ENCODE measurements around the gene TSPAN5.

The TSPAN5 gene

DNA sequence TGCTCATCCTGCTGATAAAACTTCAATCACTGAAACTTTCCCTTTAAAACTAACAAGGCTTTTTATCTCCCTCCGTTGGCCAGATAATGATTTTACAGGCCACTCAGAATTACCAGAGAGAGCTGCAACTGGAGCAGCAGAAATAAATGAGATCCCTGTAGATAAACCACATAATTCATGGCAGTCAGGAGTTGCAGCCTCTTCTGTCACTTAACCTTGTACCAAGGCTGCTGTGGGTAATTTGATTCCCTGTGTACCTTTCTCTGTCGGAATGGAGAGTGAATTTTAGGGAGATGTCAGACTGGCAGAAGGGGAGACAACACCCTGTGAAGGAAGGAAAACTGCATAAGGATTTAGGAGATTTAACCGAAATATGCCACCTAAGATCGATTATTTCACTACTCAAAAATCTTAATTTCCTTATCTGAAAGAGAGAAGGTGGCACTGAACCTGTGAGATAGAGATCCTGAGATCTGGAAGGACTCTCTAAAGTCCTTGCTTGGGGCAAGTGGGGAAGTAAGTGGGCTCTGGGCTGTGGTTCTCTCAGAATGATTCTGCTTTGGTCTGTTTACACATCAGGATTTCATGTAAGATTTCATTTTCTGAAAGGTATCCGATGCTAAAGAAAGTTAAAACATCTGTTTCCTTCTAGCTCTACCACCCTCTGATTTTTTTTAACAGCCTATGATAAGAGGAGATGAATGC is 14.3 kb upstream of the TSPAN5 start:
- no peak for DNase-seq

- DNase-seq, result no peak
These were observed 12.7 kb upstream of the TSPAN5 start for GRCh38 chr4:98671131-98671530.

- no peak for DNase-seq
These were observed 11.8 kb upstream of the TSPAN5 start for GRCh38 chr4:98670186-98670585.

GRCh38 chr4:98669577-98669976 is 11.2 kb upstream of the TSPAN5 start:
- DNase-seq, result no peak

DNA sequence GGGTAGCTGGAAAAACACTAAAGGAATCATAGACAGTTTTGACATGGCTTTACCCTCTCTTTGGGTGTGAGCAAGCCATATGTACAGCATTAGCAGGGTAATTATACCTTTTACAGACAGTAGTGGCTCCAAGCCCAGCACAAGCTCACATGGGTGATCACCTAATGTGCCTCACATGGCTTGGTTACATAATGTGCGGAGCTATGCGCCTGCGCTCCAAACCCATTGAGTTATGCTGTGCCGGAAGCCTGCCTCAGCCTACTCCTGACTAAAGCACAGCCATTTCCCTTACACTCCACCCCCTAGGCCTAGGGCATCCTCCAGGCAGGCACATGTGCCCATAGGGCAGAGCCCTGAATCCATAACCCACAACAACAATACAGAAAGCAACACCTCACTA is 6.5 kb upstream of the TSPAN5 start:
- no peak for DNase-seq

GRCh38 chr4:98663226-98664006 is 5.0 kb upstream of the TSPAN5 start:
- DNase-seq, result no peak

DNA sequence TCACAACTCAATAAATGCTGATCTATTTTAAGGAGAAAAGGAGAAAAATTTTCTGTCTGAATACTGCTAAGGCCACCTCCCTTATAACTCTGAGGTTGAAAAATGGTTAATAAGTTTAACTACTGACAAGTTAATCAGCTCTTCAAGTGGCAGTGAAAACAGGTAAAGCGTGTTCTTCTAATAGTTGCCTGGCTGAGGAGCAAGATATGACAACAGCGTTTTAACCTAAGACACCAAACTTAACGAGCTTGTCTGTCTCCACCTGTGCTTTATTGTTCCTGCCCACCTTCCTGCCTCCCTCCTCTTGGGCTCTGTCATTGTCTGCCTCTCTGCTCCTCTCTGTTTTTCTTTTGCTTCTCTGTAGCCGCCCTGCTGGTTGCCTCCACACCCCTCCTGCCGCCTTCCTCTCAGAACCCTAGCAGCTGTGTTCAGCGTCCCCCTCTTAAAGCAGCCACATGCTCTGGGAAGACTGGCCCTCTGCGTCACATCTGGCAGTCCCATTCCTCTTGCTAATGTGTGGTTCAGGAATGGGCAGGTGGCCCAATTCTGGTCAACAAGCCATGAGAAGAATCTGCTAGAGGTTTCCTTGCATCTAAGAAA is 4.3 kb upstream of the TSPAN5 start:
- no peak for DNase-seq

DNA sequence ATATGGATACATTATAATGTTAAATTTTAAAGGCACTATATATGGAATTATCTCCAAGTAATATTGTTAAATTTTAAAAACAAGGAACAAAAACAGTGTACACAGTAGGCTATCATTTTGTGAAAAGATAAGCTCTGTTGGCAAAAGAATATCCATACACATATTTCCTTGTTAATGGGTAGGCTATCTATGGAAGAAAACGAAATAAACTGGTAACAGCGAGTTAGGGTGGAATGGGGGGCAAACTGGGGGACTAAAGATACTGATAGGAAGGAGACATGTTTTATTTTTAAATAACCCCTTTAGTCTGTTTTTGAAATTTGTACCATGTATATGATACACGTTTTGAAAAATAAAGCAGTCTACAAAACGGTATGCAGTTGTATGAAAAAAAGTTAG is 3.6 kb upstream of the TSPAN5 start:
- DNase-seq, result no peak

DNA sequence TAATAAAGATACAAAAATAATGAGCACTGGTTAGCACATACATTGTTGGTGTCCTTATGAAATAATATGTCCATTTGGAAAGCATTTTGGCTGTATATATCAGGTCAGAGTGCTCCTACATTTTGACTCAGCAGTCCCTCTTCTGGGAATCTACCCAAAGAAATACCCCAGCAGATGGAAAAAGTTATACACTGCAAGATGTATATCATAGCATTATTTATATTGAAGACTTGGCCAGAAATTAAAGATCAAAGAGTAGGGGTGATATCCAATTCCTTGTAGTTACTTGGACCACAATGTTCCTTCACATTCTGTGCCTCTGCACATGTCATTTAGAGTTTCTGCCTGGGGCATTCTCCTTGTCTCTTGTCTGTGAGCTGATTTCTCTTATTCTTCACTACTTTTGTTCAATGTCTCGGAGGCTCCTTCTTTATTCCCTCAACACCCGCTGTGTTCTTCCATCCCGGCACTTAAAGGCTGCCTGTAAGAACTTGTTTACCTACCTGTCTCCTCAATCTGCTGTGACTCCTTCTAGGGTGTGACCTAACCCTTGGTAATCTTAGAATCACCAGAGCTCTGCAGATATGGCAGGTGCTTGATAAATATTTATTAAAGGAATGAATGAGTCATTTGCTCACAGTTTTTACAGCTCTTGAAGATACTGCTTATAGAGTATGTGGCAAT is 3.1 kb upstream of the TSPAN5 start:
- DNase-seq, result no peak

DNA sequence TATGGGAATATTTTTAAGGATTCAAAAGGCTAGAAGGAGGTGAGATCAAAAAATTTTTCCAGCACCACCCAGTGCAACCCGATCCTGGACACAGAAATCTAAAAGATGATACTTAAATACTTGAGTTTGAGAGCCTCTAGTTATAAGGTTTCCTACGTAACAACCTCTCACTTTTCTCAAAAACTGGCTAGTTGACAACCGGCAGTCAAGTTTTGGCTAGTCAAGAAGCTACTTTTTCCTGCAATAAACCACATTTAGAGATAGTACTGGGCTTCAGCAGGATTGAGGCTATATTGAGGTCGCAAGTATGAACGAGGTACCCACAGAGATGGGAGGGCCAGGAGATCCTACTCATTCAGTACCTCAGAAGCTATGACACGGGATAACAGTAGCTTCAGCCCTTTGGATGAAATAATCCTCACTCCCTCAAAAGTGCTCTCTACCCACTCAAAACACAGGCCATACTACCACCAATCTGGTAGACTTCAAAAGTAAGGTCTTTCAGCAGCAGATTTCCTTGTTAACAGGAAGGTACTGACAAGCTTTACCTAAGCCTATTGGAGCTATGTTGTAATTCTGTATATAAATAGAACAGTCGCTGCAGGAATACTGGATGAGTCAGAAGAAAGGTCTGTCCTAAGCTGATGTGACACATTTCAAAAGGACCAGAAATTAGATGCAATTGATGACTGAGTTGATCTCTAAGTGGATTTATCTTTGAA is 1.5 kb upstream of the TSPAN5 start:
- no peak for DNase-seq

- DNase-seq, result no peak
These were observed 738 bp upstream of the TSPAN5 start for GRCh38 chr4:98659106-98659592.

GRCh38 chr4:98657531-98658286 is 702 bp downstream of the TSPAN5 start:
- DNase-seq, result peak; percentile 3 to 28

DNA sequence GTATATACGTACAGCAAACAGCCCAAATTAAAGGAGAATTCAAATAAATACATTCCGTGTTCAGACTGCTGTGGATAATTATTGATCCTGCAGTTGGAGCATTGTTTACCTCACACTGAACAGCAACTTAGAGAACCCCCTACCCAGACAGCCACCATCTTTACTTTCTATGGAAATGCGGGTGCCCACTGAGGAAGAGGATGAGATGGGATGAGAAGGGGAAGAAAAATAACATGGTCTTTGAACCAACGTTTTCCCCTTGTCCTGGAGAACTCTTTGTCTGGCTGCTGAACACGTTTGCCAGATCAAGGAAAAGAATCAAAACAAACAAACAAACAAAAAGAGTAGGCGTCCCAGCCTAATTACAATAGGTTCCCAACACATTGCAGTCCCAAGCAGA is 1.5 kb downstream of the TSPAN5 start:
- no peak for DNase-seq

GRCh38 chr4:98656443-98656842 is 2.0 kb downstream of the TSPAN5 start:
- DNase-seq, result no peak

DNA sequence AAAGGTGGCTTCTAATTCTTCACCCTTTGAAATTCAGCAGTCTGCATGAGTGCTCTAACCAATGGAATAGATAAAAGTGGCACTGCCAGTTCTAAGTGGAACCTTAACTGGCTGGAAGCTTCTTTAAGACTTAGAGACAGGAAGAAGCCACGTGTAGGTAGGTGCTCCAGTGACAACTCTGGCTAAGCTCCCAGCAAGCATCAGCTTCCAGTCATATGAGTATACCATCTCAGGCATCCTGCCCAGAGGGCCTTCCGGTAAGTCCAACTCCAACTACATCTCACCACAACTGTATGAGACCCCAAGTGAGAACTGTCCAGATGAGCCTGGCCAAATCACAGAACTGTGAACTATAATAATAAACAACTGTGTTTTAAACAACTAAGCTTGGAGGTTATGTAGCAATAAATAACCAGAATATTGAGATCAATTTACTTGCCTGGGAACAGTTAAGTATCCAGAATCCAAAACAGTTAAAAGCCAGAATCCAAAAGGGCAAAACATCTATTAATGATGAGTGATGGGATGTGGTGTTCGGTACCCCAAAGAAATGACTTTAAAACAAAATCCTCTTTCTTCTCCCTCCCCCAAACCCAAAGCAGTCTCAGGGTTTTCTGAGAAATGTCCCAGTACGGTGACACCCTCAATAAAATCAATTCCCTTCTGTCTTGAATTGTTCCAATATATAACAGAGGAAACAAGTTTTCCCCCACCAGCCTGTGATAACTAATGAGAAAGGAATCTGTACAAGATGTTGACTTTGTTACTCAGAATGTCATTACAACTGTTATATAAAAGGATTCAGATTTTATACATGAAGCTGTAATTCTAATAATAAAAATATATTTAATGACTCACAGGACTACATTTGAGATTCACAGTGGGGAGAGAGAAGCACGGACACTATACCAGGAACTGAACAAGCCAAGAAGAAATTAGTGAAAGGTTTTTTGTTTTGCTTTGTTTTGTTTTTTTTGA is 4.2 kb downstream of the TSPAN5 start:
- DNase-seq, result no peak

GRCh38 chr4:98652996-98653395 is 5.4 kb downstream of the TSPAN5 start:
- no peak for DNase-seq

DNA sequence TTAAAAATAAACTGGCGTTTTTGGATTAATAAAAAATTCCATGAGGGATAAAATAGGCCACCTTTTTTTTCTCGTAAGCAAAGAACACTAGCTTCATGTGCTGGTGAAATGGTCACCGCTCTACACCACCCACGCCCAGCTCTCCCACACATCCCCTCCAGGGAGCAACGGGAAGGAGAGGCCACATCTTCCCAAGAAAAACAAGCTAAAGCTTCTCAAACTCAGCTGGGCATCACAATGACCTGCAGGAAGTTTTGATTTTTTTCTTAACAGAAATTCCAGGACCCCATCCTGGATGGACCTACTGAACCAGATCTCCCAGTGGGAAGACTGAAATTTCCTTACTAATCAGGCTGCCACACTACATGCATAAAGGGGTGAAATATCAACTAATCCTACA is 9.8 kb downstream of the TSPAN5 start:
- no peak for DNase-seq

DNA sequence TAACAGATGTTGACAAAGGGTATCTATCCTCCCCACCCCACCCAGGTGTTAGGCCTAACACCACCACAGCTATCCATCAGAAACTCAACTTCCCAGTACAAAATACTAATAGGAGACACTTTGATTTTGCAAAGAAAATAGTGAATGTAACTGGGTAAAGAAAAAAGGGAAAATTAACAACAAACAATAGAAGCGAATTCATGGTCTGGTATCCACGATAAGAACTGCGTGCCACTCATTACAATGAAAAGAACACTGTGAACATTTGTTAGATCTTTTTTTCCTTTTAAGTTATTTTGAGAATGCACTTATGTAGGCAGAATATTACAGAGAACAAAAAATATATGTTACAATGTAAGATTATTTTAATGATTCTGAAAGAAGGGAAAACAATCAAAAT is 12.0 kb downstream of the TSPAN5 start:
- DNase-seq, result no peak

DNA sequence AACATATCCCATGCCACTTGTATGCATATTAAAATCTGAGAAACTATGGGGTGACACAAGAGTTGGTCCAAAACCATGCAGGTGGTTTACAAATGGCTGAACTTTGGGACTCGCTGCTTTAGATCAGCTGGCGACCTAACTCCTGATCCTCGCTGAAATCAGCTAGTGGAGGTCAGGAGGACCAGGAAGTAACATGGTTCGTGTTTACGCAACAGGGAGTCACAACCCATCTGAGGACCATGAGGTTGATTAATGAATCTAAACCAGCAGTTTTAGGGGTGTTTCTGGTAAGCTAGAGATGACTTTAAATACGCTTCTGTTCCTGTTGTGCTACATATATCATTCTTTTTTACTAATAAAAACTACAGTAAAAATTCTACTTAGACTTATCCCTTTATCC is 12.9 kb downstream of the TSPAN5 start:
- DNase-seq, result no peak

GRCh38 chr4:98643755-98644154 is 14.7 kb downstream of the TSPAN5 start:
- DNase-seq, result no peak

GRCh38 chr4:98642991-98643426 is 15.4 kb downstream of the TSPAN5 start:
- no peak for DNase-seq
